ENCODE results near the gene TBP.
A peak's percentile ranks its signal among the peaks of the same experiment; 100 is the strongest.
"Not testable (repeated sequence)": the region's sequence is repeated elsewhere in the genome, so short reads cannot be mapped to it uniquely, and the experiment has no call there.

Gene TBP

DNA sequence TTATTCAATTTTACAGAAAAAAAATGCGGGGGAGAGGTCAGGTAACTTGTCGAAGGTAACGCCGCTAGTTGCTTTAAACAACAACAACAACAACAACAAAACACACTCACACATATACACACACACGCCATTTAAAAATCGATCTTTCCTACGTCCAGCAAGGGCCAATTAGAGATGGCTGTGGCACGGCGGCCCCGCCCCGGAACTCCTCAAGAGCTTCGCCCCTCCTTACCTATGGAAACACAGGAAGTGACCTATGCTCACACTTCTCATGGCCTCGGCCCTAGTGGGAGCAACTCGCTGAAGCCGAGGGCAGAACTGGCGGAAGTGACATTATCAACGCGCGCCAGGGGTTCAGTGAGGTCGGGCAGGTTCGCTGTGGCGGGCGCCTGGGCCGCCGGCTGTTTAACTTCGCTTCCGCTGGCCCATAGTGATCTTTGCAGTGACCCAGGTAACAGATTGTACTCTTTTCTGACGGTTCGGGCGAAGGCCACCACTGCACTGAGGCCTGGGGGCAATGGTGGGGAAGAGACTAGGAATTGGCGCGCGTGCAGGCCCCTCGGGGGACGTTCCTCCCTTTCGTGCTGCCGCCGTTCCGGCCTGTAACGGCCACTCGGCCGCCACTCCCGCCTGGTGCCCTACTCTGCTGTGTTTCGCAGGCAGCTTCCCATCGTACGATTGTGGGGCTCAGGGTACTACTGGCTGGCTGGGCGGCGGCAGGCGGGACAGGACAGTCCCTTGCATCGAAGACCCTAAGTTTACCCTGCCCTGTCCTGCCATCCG is at the start of gene TBP:
Gene TBP (plus strand): TSS at position 357 of the 783 bp plus-strand sequence. CDS start 2,661 bp downstream, outside the sequence.
- peak; percentile 100 for DNase-seq

DNA sequence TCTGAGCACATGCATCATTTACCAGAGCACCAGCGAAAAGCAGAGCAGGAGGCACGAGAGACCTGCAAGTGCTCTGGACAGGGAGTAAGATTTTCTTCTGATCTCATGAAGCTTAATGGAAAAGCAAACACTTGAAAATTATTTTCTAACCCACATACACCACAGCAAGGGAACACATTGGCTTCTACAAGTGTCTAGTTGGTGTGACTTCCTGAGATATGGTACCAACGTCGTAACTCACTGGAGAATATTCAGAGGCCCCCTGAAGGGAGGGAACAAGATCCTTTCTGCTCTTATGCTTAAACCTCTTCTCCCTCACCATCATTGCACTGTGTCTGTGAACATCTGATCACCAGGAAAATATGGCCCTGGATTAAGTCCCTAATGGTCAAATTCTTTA is 49.7 kb upstream of the TBP start:
- peak; percentile 19 for DNase-seq

DNA sequence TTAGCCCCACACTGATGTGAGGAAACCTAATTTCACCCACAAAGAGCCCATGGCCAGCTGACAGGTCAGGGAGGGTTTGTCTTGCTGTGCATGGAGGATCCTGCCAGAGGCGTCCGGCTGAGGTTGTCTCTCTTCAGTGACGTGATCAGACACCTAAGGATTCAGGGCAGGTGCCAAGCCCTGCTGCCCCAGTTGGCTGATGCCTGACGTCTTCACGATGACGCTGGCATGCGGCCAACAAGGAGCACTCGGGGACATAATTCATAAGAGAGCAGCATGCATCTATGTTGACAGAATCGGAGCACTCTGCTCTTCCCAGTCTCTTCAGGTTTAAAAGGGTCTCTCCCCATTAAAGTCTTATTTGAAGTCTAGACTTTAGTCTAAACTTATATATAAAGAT is 48.9 kb upstream of the TBP start:
- DNase-seq = no peak

- no peak for DNase-seq
Observed at GRCh38 chr6:170506446-170506845, 47.7 kb upstream of the TBP start.

DNA sequence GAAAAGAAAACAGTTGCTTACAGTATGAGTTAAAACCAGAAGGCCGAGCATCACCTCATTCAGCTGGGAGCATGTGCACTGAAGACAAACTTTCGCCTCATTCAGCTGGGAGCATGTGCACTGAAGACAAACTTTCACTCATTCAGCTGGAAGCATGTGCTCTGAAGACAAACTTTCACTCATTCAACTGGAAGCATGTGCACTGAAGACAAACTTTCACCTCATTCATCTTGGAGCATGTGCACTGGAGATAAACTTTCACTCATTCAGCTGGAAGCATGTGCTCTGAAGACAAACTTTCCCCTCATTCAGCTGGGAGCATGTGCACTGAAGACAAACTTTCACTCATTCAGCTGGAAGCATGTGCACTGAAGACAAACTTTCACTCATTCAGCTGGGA is 46.4 kb upstream of the TBP start:
- DNase-seq = not testable (repeated sequence)

DNA sequence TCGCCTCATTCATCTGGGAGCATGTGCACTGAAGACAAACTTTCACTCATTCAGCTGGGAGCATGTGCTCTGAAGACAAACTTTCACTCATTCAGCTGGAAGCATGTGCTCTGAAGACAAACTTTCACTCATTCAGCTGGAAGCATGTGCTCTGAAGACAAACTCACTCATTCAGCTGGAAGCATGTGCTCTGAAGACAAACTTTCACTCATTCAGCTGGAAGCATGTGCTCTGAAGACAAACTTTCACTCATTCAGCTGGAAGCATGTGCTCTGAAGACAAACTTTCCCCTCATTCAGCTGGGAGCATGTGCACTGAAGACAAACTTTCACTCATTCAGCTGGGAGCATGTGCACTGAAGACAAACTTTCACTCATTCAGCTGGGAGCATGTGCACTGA is 45.9 kb upstream of the TBP start:
- not testable (repeated sequence) for DNase-seq

- not testable (repeated sequence) for DNase-seq
Observed at GRCh38 chr6:170508892-170509722, 45.1 kb upstream of the TBP start.

DNA sequence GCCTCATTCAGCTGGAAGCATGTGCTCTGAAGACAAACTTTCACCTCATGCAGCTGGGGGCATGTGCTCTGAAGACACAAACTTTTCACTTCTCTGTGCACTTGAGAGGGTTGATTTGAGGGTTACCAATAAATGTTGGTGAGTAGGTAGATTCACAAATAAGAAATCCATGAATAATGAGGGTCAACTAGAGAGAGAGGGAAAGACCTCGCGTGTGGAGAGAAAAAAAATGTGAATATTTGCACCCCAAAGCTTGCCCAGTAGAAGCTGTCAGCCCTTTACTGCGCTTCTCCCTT is 44.5 kb upstream of the TBP start:
- no peak for DNase-seq

- no peak for DNase-seq
Observed at GRCh38 chr6:170510631-170511030, 43.5 kb upstream of the TBP start.

GRCh38 chr6:170512249-170512648 is 41.9 kb upstream of the TBP start:
- DNase-seq = no peak

GRCh38 chr6:170514908-170515307 is 39.3 kb upstream of the TBP start:
- DNase-seq = no peak

GRCh38 chr6:170516783-170517616 is 37.2 kb upstream of the TBP start:
- peak; percentile 81 for DNase-seq

DNA sequence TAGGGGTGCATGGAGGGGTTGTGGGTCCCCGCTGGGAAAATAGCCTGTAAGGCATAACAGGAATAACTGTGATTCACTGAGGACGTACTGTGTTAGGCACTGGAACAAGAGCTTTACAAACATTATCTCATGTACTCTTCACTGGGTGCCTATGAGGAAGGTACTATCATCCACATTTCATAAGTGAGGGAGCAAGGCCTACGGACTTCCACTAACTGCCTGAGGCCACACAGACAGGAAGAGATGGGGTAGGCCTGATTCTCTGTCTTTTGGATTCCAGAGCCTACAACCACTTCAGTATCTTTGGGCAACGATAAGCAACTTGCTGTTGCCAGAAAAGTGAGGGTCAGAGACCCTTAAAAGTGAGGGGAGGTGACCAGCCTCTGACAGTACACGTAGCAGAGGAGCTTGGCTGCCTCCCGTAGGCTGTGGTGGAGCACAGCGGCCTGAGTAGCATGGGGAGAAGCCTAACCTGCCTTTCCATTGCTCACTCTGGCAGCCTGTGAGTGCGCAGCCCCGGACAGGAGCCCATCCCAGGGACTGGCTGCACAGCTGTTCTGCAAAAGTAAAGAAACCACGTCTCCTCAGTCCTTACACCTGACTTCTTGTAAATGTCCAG is 31.5 kb upstream of the TBP start:
- DNase-seq = peak; percentile 46

GRCh38 chr6:170523256-170524171 is 30.7 kb upstream of the TBP start:
- no peak for DNase-seq

DNA sequence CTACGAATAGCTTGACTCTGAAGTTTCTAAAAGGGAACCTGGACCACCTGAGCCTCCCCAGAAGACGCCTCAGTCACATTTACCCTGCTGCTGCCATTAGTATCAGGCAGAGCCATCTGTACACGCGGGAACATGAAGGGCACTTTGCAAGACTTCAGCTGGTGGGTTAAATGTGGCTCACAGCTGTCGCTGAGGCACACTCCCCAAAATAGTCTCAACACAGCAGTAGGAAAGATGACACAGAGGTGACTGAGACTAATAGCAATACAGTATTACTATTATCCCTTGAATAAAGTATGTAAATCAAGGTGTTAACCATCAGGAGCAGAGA is 30.0 kb upstream of the TBP start:
- DNase-seq = no peak

DNA sequence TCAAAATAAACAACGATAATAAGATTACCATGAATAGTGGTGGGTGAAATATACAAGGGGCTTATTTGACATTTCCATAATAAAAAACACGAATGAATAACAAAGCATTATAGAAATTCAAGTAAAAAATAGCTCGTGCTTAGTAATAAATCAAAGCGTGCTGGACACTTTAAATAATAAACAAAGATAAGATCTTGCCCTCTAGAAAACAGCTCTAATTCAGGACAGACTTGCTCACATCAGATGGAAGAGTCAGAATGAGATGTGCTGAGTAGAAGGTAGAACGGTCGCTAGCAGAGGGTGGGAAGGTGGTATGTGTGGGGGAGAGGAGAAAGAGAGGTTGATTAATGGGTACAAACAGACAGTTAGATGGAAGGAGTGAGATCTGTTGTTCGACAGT is 28.4 kb upstream of the TBP start:
- DNase-seq = no peak

DNA sequence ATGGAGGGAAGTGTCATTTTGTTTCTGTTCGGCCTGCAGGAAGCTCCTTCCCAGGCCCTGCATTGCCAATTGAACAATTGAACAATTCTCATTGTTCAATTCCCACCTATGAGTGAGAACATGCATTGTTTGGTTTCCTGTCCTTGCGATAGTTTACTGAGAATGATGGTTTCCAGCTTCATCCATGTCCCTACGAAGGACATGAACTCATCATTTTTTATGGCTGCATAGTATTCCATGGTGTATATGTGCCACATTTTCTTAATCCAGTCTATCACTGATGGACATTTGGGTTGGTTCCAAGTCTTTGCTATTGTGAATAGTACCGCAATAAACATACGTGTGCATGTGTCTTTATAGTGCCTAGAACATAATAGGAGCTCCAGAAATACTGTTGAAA is 26.2 kb upstream of the TBP start:
- not testable (repeated sequence) for DNase-seq

GRCh38 chr6:170529839-170530469 is 24.2 kb upstream of the TBP start:
- DNase-seq = peak; percentile 87

DNA sequence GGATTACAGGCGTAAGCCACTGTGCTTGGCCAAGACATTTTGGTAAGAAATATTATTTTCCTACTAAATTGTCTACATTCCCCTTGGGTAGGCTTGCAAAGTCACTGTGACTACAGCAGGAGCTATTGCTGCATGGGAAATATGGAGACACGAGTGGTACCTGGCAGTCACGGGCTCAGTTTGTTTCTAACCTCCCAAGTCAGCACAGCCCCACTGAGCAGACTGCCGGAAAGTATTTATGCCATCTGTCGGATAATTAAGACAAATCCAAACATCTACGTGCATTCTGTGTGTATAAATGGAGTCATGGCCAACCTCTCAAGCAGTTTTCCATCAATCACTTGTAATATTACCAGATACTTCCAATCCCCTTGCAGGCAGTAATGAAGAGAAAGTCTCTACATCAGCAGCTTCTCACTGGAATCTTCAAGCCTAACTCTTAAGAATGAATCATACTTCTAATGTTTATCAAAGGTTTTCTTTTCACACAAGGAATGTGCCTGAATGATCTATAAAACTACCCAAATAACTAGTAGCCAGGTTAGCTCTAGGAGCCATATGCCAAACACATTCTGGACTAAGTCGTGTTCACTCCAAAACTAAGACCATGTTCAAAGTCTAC is 21.2 kb upstream of the TBP start:
- no peak for DNase-seq

DNA sequence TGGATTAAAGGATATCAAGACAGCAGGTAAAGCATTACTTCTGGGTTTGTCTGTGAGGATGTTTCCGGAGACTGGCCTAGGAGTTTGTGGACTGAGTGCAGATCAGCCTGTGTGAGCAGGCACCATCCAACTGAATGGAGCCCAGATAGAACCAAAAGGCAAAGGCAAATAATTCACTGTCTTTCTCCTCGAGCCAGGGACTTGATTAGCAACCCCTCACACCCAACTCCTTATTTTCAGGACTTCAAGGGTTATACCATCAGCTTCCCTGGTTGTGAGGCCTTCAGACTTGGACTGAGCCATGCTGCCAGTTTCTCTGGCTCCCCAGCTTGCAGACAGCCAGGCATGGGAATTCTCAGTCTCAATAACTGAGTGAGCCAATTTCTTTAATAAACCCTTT is 20.4 kb upstream of the TBP start:
- DNase-seq = no peak

- DNase-seq = no peak
Observed at GRCh38 chr6:170535004-170535403, 19.2 kb upstream of the TBP start.
